Muscle layer of duodenum (tissue), 2 donors: ENCODE results near the gene MPV17L2.
"Not testable (repeated sequence)": the region's sequence is repeated elsewhere in the genome, so short reads cannot be mapped to it uniquely, and the experiment has no call there.

ENCODE experiments used
- H3K27ac ChIP-seq: one replicate; pipeline ENCODE4 v1.7.0; 2013; ENCODE audit warnings: mild to moderate bottlenecking, low read length
- H3K27me3 ChIP-seq: one replicate; pipeline ENCODE4 v1.7.0; 2013; ENCODE audit warnings: low read depth, mild to moderate bottlenecking, control low read depth, low read length
- H3K36me3 ChIP-seq, 2 donors: one replicate each; pipeline ENCODE4 v1.7.0; 2013; ENCODE audit warnings: low read length in 2 of 2, control low read depth in 1 of 2, mild to moderate bottlenecking in 1 of 2; ENCODE audit not compliant: insufficient read depth in 2 of 2, control insufficient read depth in 1 of 2
- H3K4me1 ChIP-seq, 2 donors: one replicate each; pipeline ENCODE4 v1.7.0; 2013; ENCODE audit warnings: low read length in 2 of 2, mild to moderate bottlenecking in 2 of 2, control low read depth in 1 of 2, moderate library complexity in 1 of 2; ENCODE audit not compliant: insufficient read depth in 2 of 2, control insufficient read depth in 1 of 2
- H3K4me3 ChIP-seq, 2 donors: one replicate each; pipeline ENCODE4 v1.7.0; 2013; ENCODE audit warnings: low read length in 2 of 2, low read depth in 1 of 2, mild to moderate bottlenecking in 1 of 2
- H3K9me3 ChIP-seq, 2 donors: one replicate each; pipeline ENCODE4 v1.7.0; 2013; ENCODE audit warnings: low read length in 2 of 2, control low read depth in 1 of 2, mild to moderate bottlenecking in 1 of 2; ENCODE audit not compliant: control insufficient read depth in 1 of 2
- donor health status: healthy.

The MPV17L2 gene

DNA sequence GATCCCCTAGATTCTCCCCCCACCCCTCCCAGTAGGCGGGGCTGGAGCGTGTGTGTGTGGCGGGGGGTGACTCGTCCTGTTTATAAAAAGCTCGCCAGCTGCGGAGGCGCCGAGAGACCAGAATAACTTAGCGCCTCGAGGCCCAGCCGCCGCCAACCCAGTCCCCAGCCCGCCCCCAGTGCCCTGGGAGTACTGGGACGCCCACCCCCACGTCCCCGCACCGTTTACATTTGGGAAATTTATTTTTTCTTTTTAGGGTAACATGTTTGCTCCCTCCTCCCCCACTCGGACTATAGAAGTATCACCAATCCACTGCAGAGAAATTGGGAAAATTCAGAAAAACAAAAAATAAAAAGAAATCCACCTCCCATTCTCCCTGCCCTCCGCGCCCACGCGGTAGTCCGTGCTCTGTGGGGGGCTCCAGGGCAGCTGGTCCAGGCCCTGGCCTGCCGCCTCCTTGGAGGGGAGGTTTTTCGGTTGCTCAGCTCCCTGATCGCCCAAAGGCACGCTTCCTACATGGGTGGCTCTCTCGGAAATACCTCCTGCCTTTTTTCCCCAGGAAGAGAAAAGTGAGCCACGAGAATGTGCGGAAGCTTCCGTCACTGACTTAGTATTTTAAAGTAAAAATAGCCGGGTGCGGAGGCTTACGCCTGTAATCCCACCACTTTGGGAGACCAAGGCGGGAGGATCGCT lies 12.3 kb downstream of the MPV17L2 start:
- Histone ChIP-seq H3K27ac (peak overlapping the region; percentile 97), H3K4me1 (peaks cover 7 to 21% of the 10 kb centered on the region in 2 donors), H3K36me3 (peaks cover 0 to 8% of the 10 kb centered on the region in 2 donors), H3K9me3 (no peaks in the 10 kb centered on the region), H3K27me3 (no peaks in the 10 kb centered on the region), H3K4me3 (peak overlapping the region; percentile 73 to 83)

DNA sequence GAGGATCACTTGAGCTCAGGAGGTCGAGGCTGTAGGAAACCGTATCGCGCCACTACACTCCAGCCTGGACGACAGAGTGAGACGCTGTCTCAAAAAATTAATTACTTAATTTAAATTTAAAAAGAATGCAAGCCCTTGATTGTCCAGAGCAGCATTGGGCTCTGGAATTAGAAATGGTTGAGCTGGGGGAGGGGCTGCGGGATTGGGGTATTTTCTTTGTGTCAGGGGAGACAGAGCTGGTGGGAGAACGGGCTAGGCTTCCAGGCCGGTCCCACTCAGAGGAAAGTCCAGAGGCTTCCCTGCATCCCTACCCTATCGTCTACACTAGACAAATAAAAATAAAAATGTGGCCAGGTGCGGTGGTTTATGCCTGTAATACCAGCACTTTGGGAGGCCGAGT lies 13.0 kb downstream of the MPV17L2 start:
- Histone ChIP-seq H3K9me3 (no peaks in the 10 kb centered on the region), H3K36me3 (peaks cover 0 to 8% of the 10 kb centered on the region in 2 donors), H3K27ac (no peak overlapping the region), H3K4me1 (peaks cover 7 to 21% of the 10 kb centered on the region in 2 donors), H3K27me3 (no peaks in the 10 kb centered on the region), H3K4me3 (no peak overlapping the region)

GRCh38 chr19:18208098-18208951 lies 15.3 kb downstream of the MPV17L2 start:
- Histone ChIP-seq H3K9me3 (no peaks in the 10 kb centered on the region), H3K4me1 (peaks cover under 1 to 11% of the 10 kb centered on the region in 2 donors), H3K4me3 (no peak overlapping the region), H3K36me3 (no peaks in the 10 kb centered on the region), H3K27me3 (no peaks in the 10 kb centered on the region), H3K27ac (no peak overlapping the region)

GRCh38 chr19:18209912-18210311 lies 16.9 kb downstream of the MPV17L2 start:
- not testable (repeated sequence) for H3K36me3 ChIP-seq, H3K4me3 ChIP-seq, H3K9me3 ChIP-seq, H3K4me1 ChIP-seq, H3K27ac ChIP-seq, H3K27me3 ChIP-seq

DNA sequence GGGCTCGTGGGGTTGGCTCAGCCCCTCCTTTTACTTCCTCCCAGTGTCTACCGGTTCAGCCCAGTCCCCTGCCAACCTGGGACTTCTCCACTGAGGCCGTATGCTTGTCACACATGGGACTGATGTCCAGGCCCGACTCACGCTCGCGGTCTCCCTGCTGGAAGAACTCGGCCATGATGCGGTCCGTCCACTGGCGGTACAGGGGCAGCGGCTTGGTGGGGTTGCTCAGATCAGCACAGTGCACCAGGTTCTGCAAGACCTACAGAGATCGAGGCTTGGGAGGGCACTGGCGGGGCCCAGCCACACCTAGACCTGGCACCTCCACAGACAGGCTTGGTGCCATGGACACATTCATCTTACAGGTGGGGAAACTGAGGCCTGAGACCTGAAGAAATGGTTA lies 18.7 kb downstream of the MPV17L2 start:
- Histone ChIP-seq H3K9me3 (no peaks in the 10 kb centered on the region), H3K27ac (no peak overlapping the region), H3K4me3 (no peak overlapping the region), H3K27me3 (no peaks in the 10 kb centered on the region), H3K36me3 (peaks cover 0 to 3% of the 10 kb centered on the region in 2 donors), H3K4me1 (no peaks in the 10 kb centered on the region)

GRCh38 chr19:18214779-18215433 lies 21.9 kb downstream of the MPV17L2 start:
- H3K9me3 ChIP-seq = no peaks in the 10 kb centered on the region
- H3K36me3 ChIP-seq = peaks cover 0 to 3% of the 10 kb centered on the region in 2 donors
- H3K27ac ChIP-seq = no peak overlapping the region
- no peaks in the 10 kb centered on the region for H3K4me1 ChIP-seq
- H3K27me3 ChIP-seq = no peaks in the 10 kb centered on the region
- H3K4me3 ChIP-seq = no peak overlapping the region

DNA sequence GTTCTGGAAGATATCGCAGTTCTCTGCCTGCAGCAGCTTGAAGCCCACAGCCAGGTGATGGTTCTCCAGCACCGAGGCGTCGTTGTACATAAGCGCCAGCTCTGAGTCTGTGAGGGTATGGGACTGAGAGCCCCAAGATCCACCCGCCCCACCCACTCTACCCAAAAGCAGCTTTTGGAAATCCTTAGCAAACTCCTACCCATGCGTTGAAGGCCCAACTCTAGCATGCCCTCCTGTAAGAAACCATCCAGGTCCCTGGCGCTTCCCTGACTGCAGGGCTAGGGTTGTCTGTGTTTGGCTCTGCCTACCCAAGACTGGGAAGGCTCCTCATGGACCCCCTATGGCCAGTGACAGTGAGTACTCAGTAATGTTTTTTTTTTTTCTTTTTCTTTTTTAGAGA lies 23.8 kb downstream of the MPV17L2 start:
- Histone ChIP-seq H3K27me3 (no peaks in the 10 kb centered on the region), H3K9me3 (no peaks in the 10 kb centered on the region), H3K27ac (no peak overlapping the region), H3K36me3 (peaks cover 0 to 3% of the 10 kb centered on the region in 2 donors), H3K4me3 (no peak overlapping the region), H3K4me1 (no peaks in the 10 kb centered on the region)

- H3K4me1 ChIP-seq = no peaks in the 10 kb centered on the region
- no peak overlapping the region for H3K27ac ChIP-seq
- no peak overlapping the region for H3K4me3 ChIP-seq
- H3K36me3 ChIP-seq = peaks cover 0 to 3% of the 10 kb centered on the region in 2 donors
- H3K9me3 ChIP-seq = no peaks in the 10 kb centered on the region
- H3K27me3 ChIP-seq = no peaks in the 10 kb centered on the region
These were observed 25.1 kb downstream of the MPV17L2 start for GRCh38 chr19:18218159-18218558.

GRCh38 chr19:18218600-18218999 lies 25.6 kb downstream of the MPV17L2 start:
- no peaks in the 10 kb centered on the region for H3K27me3 ChIP-seq
- no peak overlapping the region for H3K4me3 ChIP-seq
- no peaks in the 10 kb centered on the region for H3K4me1 ChIP-seq
- no peak overlapping the region for H3K27ac ChIP-seq
- H3K36me3 ChIP-seq = peaks cover 0 to under 1% of the 10 kb centered on the region in 2 donors
- H3K9me3 ChIP-seq = no peaks in the 10 kb centered on the region

DNA sequence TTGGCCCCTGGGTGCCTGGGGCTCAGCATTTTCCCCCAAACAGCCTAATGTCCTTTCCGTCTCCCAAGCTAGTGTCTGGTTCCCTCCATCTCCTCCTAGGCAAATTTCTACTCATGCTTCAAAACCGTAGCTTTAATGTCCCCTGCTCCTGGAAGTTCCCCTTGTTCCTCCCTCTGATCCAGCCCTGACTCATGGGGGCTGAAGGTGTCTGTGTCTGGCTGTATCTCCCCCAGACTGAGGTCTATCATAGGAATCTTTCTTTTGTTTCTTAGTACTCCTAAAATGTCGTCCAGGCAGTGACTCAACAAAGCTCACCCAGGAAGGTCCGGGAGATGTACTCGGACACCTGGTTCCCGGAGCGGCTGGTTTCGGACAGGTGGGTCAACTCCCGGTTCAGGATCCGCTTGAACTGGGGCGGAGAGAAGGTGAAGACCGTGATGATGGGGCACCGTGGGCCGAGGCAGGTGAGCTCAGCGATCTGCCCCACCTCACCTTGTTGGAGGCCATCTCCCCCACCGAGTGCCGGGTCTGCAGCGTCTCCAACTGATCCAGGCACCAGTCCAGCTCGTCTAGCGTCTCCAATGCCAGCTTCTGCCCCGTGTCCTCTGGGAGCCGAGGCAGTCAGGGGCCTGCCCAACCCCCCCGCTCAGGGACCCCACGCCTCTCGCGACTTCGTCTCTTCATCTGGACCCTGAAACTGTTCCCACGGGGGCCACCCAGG lies 27.1 kb downstream of the MPV17L2 start:
- H3K27me3 ChIP-seq = peaks cover under 1% of the 10 kb centered on the region
- no peak overlapping the region for H3K27ac ChIP-seq
- peaks cover 0 to 12% of the 10 kb centered on the region in 2 donors for H3K4me1 ChIP-seq
- H3K9me3 ChIP-seq = no peaks in the 10 kb centered on the region
- H3K4me3 ChIP-seq = no peak overlapping the region
- no peaks in the 10 kb centered on the region for H3K36me3 ChIP-seq
